ENCODE data around the gene WDFY4. TPM values are rescaled to one million over a fixed set of nuclear protein-coding genes. Genes with fewer than 3 reads are reported as not detected.

The WDFY4 gene
- total and polyA plus RNA-seq, 4 donors, result 0.57 to 7.1 (median 2.0) TPM

- H3K36me3 ChIP-seq (ENCODE audit: control insufficient read depth in 4 of 4, insufficient read depth in 3 of 4, low read depth in 1 of 4, low read length in 3 of 4), result no peaks in the 10 kb centered on the region
- 88% methylated on average over 4 of the region's 4 CpGs for WGBS
- no peak for DNase-seq (ENCODE audit: low spot score)
- H3K27me3 ChIP-seq (ENCODE audit: control insufficient read depth in 4 of 4, insufficient read depth in 4 of 4, low read length in 3 of 4), result peaks cover 0 to 5% (median 0%) of the 10 kb centered on the region in 4 donors
- no peaks in the 10 kb centered on the region for H3K4me1 ChIP-seq (ENCODE audit: control insufficient read depth in 4 of 4, insufficient read depth in 4 of 4, low read length in 3 of 4)
- H3K9me3 ChIP-seq (ENCODE audit: control insufficient read depth in 4 of 4, low read length in 3 of 4), result no peaks in the 10 kb centered on the region
- no peak for TF ChIP-seq RXRA (IDR thresholded peaks at IDR 0.05)
- TF ChIP-seq HNF4G (IDR thresholded peaks at IDR 0.05), result no peak
- no peak for TF ChIP-seq CTCF (IDR thresholded peaks at IDR 0.05; ENCODE audit: low read depth, low read length, missing input control)
- no peak for TF ChIP-seq EGR1 (IDR thresholded peaks at IDR 0.05; ENCODE audit: low read depth in 2 of 2)
- no peak for TF ChIP-seq NR2F2 (IDR thresholded peaks at IDR 0.05)
- TF ChIP-seq YY1 (IDR thresholded peaks at IDR 0.05), result no peak
- no peak for TF ChIP-seq RAD21 (IDR thresholded peaks at IDR 0.05)
- no peak for TF ChIP-seq FOXA1 (IDR thresholded peaks at IDR 0.05)
- TF ChIP-seq JUND (IDR thresholded peaks at IDR 0.05), result no peak
- no peak for TF ChIP-seq REST (IDR thresholded peaks at IDR 0.05)
- no peak for TF ChIP-seq MAX (IDR thresholded peaks at IDR 0.05)
- TF ChIP-seq HNF4A (conservative IDR thresholded peaks at IDR 0.05), result no peak
- no peak for TF ChIP-seq ZBTB33 (IDR thresholded peaks at IDR 0.05)
- H3K4me3 ChIP-seq (ENCODE audit: low read depth in 1 of 3, low read length in 3 of 3), result no peak overlapping the region
- H3K27ac ChIP-seq (ENCODE audit: low read depth in 1 of 2, low read length in 2 of 2), result no peak overlapping the region
- no peak overlapping the region for H3K9ac ChIP-seq (ENCODE audit: low read depth in 1 of 2, low read length in 2 of 2)
Observed at GRCh38 chr10:48970654-48971053, 286.0 kb downstream of the WDFY4 start.

- no peak for DNase-seq (ENCODE audit: low spot score)
- 88% methylated on average over 5 of the region's 5 CpGs for WGBS
- H3K27ac ChIP-seq (ENCODE audit: low read depth in 1 of 2, low read length in 2 of 2), result no peak overlapping the region
- no peaks in the 10 kb centered on the region for H3K4me1 ChIP-seq (ENCODE audit: control insufficient read depth in 4 of 4, insufficient read depth in 4 of 4, low read length in 3 of 4)
- no peaks in the 10 kb centered on the region for H3K9me3 ChIP-seq (ENCODE audit: control insufficient read depth in 4 of 4, low read length in 3 of 4)
- TF ChIP-seq MAX (IDR thresholded peaks at IDR 0.05) (no peak), RXRA (IDR thresholded peaks at IDR 0.05) (no peak), SP1 (IDR thresholded peaks at IDR 0.05) (no peak), RAD21 (IDR thresholded peaks at IDR 0.05) (no peak), FOXA2 (IDR thresholded peaks at IDR 0.05) (no peak), ZBTB33 (IDR thresholded peaks at IDR 0.05) (no peak), REST (IDR thresholded peaks at IDR 0.05) (no peak), EGR1 (IDR thresholded peaks at IDR 0.05; ENCODE audit: low read depth in 2 of 2) (no peak), CTCF (IDR thresholded peaks at IDR 0.05; ENCODE audit: low read depth, low read length, missing input control) (no peak)
- peaks cover 0 to 5% (median 0%) of the 10 kb centered on the region in 4 donors for H3K27me3 ChIP-seq (ENCODE audit: control insufficient read depth in 4 of 4, insufficient read depth in 4 of 4, low read length in 3 of 4)
- H3K4me3 ChIP-seq (ENCODE audit: low read depth in 1 of 3, low read length in 3 of 3), result no peak overlapping the region
- H3K36me3 ChIP-seq (ENCODE audit: control insufficient read depth in 4 of 4, insufficient read depth in 3 of 4, low read depth in 1 of 4, low read length in 3 of 4), result no peaks in the 10 kb centered on the region
- no peak overlapping the region for H3K9ac ChIP-seq (ENCODE audit: low read depth in 1 of 2, low read length in 2 of 2)
Observed at GRCh38 chr10:48973065-48973464, 288.4 kb downstream of the WDFY4 start.

Data from liver (tissue), 9 donors.